ENCODE measurements around the gene GP1BB. TPM values are rescaled to one million over a fixed set of nuclear protein-coding genes. Genes with fewer than 3 reads are reported as not detected.

Gene GP1BB
- polyA plus RNA-seq, 4 donors: 0.67 to 2.0 (median 1.3) TPM

DNA sequence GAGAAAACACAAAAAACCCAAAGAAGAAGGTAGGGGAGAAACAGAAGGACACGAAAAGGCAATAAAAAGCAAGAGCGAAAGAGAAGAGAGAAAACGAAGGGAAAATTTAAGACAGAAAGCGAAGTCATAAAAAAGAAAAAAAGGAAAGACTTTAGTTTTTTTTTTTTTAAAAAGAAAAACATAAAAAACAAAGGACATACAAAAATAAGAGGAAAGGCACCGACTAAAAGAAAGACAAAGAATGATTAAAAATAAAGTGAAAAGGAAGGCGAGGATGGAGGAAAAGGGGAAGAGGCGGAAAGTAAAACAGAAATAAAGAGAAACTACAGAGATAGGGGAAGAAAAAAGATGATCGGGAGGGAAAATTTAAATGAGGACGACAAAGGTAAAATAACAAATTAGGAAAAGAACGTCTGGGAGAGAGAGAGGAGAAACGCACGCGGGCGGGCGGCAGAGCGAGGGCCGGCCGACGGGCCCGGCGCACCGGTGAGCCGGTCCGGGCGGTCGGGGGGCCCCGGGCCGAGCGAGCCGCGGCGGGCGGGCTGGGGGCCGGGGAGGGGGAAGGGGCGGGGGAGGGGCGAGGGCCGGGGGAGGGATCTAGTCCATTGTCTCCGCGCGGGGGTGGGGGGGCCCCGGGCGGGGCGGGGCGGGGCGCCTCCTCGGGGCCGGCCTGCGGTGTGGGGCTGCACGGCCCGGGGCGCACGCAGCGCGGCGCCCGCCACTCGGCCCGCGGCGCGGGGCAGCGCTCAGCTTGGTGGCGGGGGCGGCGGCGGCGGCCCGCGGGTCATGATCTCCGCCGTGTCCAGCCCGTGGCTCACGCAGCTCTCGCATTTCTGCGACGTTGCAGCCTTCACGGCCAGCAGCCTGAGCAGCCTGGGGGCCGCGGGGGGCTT lies 37.0 kb downstream of the GP1BB start, which contains the start of gene TBX1:
Gene TBX1, plus strand, starts transcription at position 721 of the 893 bp plus-strand sequence. Its CDS starts 66 bp downstream, at position 787.
- Histone ChIP-seq H3K27ac (ENCODE audit: low read depth in 1 of 3, low read length in 2 of 3) (no peak within 1 kb of the TSS), H3K27me3 (ENCODE audit: control insufficient read depth in 3 of 3, insufficient read depth in 3 of 3, low read length in 3 of 3) (peaks cover 40 to 90% (median 58%) of the 10 kb centered on the region in 3 donors), H3K36me3 (ENCODE audit: control insufficient read depth in 3 of 3, insufficient read depth in 2 of 3, low read depth in 1 of 3, low read length in 3 of 3) (no peaks in the 10 kb centered on the region), H3K4me1 (ENCODE audit: control insufficient read depth in 3 of 3, insufficient read depth in 2 of 3, low read depth in 1 of 3, low read length in 2 of 3) (peaks cover 0 to 8% (median 4%) of the 10 kb centered on the region in 3 donors), H3K4me3 (ENCODE audit: low read depth in 1 of 3, low read length in 3 of 3) (peak within 1 kb of the TSS in 1 of 3 donors; percentile 43), H3K9me3 (ENCODE audit: control insufficient read depth in 2 of 2, insufficient read depth in 1 of 2, low read depth in 1 of 2, low read length in 1 of 2) (no peaks in the 10 kb centered on the region)
- 2 to 10% (median 9%) methylated on average over 20 to 62 of the region's 79 CpGs for WGBS, 3 donors
- FAIRE-seq (no peak), DNase-seq (no peak)

DNA sequence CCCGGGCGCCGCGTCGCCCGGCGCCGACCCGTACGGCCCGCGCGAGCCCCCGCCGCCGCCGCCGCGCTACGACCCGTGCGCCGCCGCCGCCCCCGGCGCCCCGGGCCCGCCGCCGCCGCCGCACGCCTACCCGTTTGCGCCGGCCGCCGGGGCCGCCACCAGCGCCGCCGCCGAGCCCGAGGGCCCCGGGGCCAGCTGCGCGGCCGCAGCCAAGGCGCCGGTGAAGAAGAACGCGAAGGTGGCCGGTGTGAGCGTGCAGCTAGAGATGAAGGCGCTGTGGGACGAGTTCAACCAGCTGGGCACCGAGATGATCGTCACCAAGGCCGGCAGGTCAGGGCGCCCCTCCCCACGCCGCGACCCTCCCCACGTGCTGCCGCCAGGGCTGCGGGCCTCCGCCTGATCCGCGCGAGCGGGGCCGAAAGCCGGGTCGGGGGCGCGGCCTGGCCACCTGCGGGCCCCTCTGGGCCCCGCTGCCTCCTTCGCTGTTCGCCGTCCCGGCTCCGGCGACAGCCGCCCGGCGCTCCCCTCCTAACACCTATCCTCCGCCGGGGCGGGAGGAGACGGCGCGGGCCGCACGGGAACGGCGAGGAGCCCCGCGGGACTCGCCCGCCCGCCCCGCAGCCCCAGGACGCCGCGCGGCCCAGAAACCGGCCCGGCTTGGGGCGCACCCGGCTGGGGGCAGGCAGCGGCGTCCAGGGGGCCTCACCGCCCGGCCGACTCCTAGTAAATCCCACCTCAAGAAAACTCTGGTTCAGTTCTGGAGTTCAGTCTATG lies 37.8 kb downstream of the GP1BB start:
- no peak overlapping the region for H3K27ac ChIP-seq (ENCODE audit: low read depth in 1 of 3, low read length in 2 of 3)
- DNase-seq (no peak), FAIRE-seq (no peak)
- H3K36me3 ChIP-seq (ENCODE audit: control insufficient read depth in 3 of 3, insufficient read depth in 2 of 3, low read depth in 1 of 3, low read length in 3 of 3): no peaks in the 10 kb centered on the region
- H3K4me3 ChIP-seq (ENCODE audit: low read depth in 1 of 3, low read length in 3 of 3): peak overlapping the region in 1 of 3 donors; percentile 43
- 3 to 8% (median 5%) methylated on average over 64 to 117 of the region's 117 CpGs for WGBS, 3 donors
- peaks cover 40 to 86% (median 55%) of the 10 kb centered on the region in 3 donors for H3K27me3 ChIP-seq (ENCODE audit: control insufficient read depth in 3 of 3, insufficient read depth in 3 of 3, low read length in 3 of 3)
- H3K9me3 ChIP-seq (ENCODE audit: control insufficient read depth in 2 of 2, insufficient read depth in 1 of 2, low read depth in 1 of 2, low read length in 1 of 2): no peaks in the 10 kb centered on the region
- H3K4me1 ChIP-seq (ENCODE audit: control insufficient read depth in 3 of 3, insufficient read depth in 2 of 3, low read depth in 1 of 3, low read length in 2 of 3): peaks cover 0 to 11% (median 4%) of the 10 kb centered on the region in 3 donors

DNA sequence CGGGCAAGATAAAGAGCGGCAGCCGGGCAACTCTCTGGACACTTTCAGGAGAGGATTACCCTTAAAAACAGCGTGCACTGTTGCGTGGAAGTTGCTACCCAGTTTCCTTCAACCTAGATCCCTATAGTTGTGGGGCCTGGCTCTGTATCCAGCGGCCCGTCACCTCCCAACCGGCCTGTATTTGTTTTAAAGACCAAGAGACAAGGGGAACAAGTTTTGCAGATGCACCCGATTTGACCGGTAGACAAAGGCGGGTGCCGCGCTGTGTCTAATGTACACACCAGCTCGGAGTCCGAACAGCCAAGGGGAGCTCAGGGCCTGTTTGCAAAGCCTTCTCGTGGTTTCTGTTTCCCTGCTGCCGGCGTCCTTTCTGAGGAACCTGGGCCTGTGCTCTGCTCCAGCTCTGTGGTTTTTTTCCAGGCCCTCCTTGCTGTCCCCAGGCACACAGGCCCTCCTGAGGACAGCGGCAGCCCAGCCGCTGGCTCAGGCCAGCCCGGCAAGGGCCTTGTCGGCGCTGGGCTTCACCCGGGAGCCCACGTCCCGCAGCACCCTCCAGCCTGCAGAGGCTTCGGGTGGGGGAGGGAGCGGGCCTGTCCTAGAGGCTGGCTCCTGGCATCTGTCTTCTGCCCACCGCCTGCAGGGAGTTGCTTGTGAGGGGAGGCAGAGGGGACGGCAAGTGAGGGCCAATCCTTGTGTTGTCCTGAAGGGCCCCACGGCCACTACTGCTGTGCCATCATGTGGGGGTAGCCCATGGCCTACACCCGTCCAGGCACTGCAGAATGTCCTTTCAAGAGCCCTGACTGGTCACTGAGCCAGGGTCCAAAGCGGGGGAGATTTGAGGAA lies 38.6 kb downstream of the GP1BB start:
- H3K4me3 ChIP-seq (ENCODE audit: low read depth in 1 of 3, low read length in 3 of 3): peak overlapping the region in 1 of 3 donors; percentile 43
- DNase-seq (peak in 1 of 2 donors; percentile 36), FAIRE-seq (no peak)
- H3K36me3 ChIP-seq (ENCODE audit: control insufficient read depth in 3 of 3, insufficient read depth in 2 of 3, low read depth in 1 of 3, low read length in 3 of 3): no peaks in the 10 kb centered on the region
- peaks cover 40 to 82% (median 50%) of the 10 kb centered on the region in 3 donors for H3K27me3 ChIP-seq (ENCODE audit: control insufficient read depth in 3 of 3, insufficient read depth in 3 of 3, low read length in 3 of 3)
- H3K9me3 ChIP-seq (ENCODE audit: control insufficient read depth in 2 of 2, insufficient read depth in 1 of 2, low read depth in 1 of 2, low read length in 1 of 2): no peaks in the 10 kb centered on the region
- H3K4me1 ChIP-seq (ENCODE audit: control insufficient read depth in 3 of 3, insufficient read depth in 2 of 3, low read depth in 1 of 3, low read length in 2 of 3): peaks cover 0 to 13% (median 4%) of the 10 kb centered on the region in 3 donors
- no peak overlapping the region for H3K27ac ChIP-seq (ENCODE audit: low read depth in 1 of 3, low read length in 2 of 3)
- 47 to 63% (median 59%) methylated on average over 33 of the region's 33 CpGs for WGBS, 3 donors

- Histone ChIP-seq H3K36me3 (ENCODE audit: control insufficient read depth in 3 of 3, insufficient read depth in 2 of 3, low read depth in 1 of 3, low read length in 3 of 3) (no peaks in the 10 kb centered on the region), H3K27me3 (ENCODE audit: control insufficient read depth in 3 of 3, insufficient read depth in 3 of 3, low read length in 3 of 3) (peaks cover 40 to 82% (median 51%) of the 10 kb centered on the region in 3 donors), H3K4me3 (ENCODE audit: low read depth in 1 of 3, low read length in 3 of 3) (no peak overlapping the region), H3K4me1 (ENCODE audit: control insufficient read depth in 3 of 3, insufficient read depth in 2 of 3, low read depth in 1 of 3, low read length in 2 of 3) (peaks cover 0 to 11% (median 4%) of the 10 kb centered on the region in 3 donors), H3K9me3 (ENCODE audit: control insufficient read depth in 2 of 2, insufficient read depth in 1 of 2, low read depth in 1 of 2, low read length in 1 of 2) (no peaks in the 10 kb centered on the region), H3K27ac (ENCODE audit: low read depth in 1 of 3, low read length in 2 of 3) (no peak overlapping the region)
- DNase-seq (peak in 1 of 2 donors; percentile 30), FAIRE-seq (no peak)
- 46 to 64% (median 61%) methylated on average over 31 to 34 of the region's 34 CpGs for WGBS, 3 donors
Observed at GRCh38 chr22:19762568-19763457, 39.5 kb downstream of the GP1BB start.

- Histone ChIP-seq H3K9me3 (ENCODE audit: control insufficient read depth in 2 of 2, insufficient read depth in 1 of 2, low read depth in 1 of 2, low read length in 1 of 2) (no peaks in the 10 kb centered on the region), H3K4me1 (ENCODE audit: control insufficient read depth in 3 of 3, insufficient read depth in 2 of 3, low read depth in 1 of 3, low read length in 2 of 3) (peaks cover 0 to 11% (median 4%) of the 10 kb centered on the region in 3 donors), H3K27ac (ENCODE audit: low read depth in 1 of 3, low read length in 2 of 3) (no peak overlapping the region), H3K36me3 (ENCODE audit: control insufficient read depth in 3 of 3, insufficient read depth in 2 of 3, low read depth in 1 of 3, low read length in 3 of 3) (no peaks in the 10 kb centered on the region), H3K4me3 (ENCODE audit: low read depth in 1 of 3, low read length in 3 of 3) (no peak overlapping the region), H3K27me3 (ENCODE audit: control insufficient read depth in 3 of 3, insufficient read depth in 3 of 3, low read length in 3 of 3) (peaks cover 33 to 83% (median 56%) of the 10 kb centered on the region in 3 donors)
- DNase-seq (peak in 1 of 2 donors; percentile 20), FAIRE-seq (no peak)
- WGBS, 3 donors: 39 to 56% (median 42%) methylated on average over 38 to 39 of the region's 39 CpGs
Observed at GRCh38 chr22:19763458-19764298, 40.3 kb downstream of the GP1BB start.

DNA sequence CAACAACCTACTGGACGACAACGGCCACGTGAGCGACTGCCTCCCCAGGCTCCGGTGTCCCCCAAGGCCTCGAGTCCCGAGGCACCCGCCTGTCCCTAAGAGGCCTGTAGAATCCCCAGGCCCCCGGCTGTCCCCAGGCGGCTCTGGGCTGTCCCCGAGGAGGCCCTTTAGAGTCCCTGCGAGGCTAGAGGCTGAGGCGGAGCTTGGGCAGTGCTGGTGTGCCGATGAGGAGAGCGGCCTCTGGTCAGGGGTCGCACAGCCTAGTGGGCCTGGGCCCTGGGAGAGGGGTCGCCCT lies 40.9 kb downstream of the GP1BB start:
- Histone ChIP-seq H3K4me3 (ENCODE audit: low read depth in 1 of 3, low read length in 3 of 3) (no peak overlapping the region), H3K27ac (ENCODE audit: low read depth in 1 of 3, low read length in 2 of 3) (no peak overlapping the region), H3K36me3 (ENCODE audit: control insufficient read depth in 3 of 3, insufficient read depth in 2 of 3, low read depth in 1 of 3, low read length in 3 of 3) (no peaks in the 10 kb centered on the region), H3K9me3 (ENCODE audit: control insufficient read depth in 2 of 2, insufficient read depth in 1 of 2, low read depth in 1 of 2, low read length in 1 of 2) (no peaks in the 10 kb centered on the region), H3K4me1 (ENCODE audit: control insufficient read depth in 3 of 3, insufficient read depth in 2 of 3, low read depth in 1 of 3, low read length in 2 of 3) (peaks cover 0 to 11% (median 4%) of the 10 kb centered on the region in 3 donors), H3K27me3 (ENCODE audit: control insufficient read depth in 3 of 3, insufficient read depth in 3 of 3, low read length in 3 of 3) (peaks cover 28 to 83% (median 54%) of the 10 kb centered on the region in 3 donors)
- FAIRE-seq (no peak), DNase-seq (no peak)
- WGBS, 3 donors: 59 to 70% (median 60%) methylated on average over 11 to 17 of the region's 17 CpGs
